ENCODE data around the gene STXBP5. TPM values are rescaled to one million over a fixed set of nuclear protein-coding genes. Genes with fewer than 3 reads are reported as not detected.

STXBP5 gene
- total RNA-seq, 1 donor from 2014 or later, result 26.9 TPM

DNA sequence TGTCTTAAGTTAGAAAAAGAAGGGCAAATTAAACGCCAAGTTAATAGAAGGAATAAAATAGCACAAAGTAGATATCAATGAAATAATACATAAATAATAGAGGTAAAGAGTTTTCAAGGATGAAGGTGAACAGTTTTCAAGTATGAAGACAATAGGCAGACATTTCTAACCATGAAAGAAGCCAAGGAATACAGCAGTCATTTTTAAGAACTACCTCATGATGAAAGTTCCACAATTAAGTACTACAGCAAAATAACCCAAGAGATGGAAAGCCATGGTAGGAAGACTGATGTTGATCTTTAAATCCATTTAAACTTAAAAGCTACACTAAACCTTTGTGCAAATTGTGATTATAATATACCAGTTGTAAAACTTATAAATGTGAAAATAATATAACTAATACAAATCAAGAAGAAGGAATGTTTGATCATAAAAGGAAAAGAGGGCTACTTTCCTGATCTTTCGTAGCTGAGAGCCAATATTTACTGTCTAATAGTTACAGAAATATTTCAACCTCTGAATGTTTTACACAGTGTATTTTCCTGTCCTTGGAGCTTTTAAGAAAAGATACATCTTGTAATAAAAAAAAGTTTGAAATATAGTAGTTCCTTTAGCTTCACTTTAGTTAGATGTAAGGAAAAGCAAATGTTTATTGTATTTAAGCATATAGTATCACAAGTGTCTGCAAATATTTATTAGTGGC lies 143.1 kb downstream of the STXBP5 start:
- Mint-ChIP-seq H3K27ac (ENCODE audit: unreplicated experiment) (no peak overlapping the region), H3K27me3 (ENCODE audit: unreplicated experiment) (no peaks in the 10 kb centered on the region), H3K4me1 (ENCODE audit: unreplicated experiment) (no peaks in the 10 kb centered on the region), H3K36me3 (ENCODE audit: low read depth, unreplicated experiment) (peaks cover 9% of the 10 kb centered on the region), H3K4me3 (ENCODE audit: unreplicated experiment) (no peak overlapping the region), H3K9me3 (ENCODE audit: unreplicated experiment) (no peaks in the 10 kb centered on the region)
- no peak for DNase-seq (ENCODE audit: low spot score)
- TF ChIP-seq, protein P1, sequence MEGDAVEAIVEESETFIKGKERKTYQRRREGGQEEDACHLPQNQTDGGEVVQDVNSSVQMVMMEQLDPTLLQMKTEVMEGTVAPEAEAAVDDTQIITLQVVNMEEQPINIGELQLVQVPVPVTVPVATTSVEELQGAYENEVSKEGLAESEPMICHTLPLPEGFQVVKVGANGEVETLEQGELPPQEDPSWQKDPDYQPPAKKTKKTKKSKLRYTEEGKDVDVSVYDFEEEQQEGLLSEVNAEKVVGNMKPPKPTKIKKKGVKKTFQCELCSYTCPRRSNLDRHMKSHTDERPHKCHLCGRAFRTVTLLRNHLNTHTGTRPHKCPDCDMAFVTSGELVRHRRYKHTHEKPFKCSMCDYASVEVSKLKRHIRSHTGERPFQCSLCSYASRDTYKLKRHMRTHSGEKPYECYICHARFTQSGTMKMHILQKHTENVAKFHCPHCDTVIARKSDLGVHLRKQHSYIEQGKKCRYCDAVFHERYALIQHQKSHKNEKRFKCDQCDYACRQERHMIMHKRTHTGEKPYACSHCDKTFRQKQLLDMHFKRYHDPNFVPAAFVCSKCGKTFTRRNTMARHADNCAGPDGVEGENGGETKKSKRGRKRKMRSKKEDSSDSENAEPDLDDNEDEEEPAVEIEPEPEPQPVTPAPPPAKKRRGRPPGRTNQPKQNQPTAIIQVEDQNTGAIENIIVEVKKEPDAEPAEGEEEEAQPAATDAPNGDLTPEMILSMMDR (IDR thresholded peaks at IDR 0.05; ENCODE audit: unreplicated experiment), result no peak

DNA sequence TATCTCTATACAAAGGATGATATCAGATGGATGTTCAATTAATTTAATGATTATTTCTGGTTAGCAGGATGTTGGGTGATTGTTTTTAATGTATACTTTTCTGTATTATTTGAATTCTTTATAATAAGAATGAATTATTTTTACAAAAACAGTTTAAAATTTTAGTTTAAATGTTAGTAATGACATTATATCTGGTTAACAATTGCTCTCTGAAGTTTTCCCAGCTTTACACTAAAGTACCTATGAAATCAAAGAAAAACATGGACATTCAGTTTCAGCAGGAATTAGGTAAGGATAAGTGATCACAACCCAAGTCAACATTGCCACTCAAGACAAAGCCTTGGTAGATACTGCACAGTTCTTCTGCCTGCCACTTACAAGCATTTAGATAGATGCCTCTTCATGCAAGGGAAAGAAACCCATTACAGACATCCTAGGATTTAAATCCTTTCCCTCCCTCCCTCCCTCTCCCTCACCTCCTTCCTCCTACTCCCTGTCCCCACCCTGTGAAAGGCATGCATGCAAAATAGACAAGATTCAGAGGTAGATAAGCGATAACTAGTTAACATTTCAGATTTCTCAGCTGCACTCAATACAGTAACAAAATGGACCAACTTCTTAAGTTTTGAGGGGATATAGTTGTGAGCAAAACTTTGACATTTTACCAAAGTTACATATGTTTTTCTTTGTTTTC lies 143.8 kb downstream of the STXBP5 start:
- H3K4me3 Mint-ChIP-seq (ENCODE audit: unreplicated experiment), result no peak overlapping the region
- no peaks in the 10 kb centered on the region for H3K9me3 Mint-ChIP-seq (ENCODE audit: unreplicated experiment)
- peaks cover 9% of the 10 kb centered on the region for H3K36me3 Mint-ChIP-seq (ENCODE audit: low read depth, unreplicated experiment)
- H3K27ac Mint-ChIP-seq (ENCODE audit: unreplicated experiment), result no peak overlapping the region
- TF ChIP-seq, protein P1 (IDR thresholded peaks at IDR 0.05; ENCODE audit: unreplicated experiment), result no peak
- DNase-seq (ENCODE audit: low spot score), result no peak
- H3K4me1 Mint-ChIP-seq (ENCODE audit: unreplicated experiment), result no peaks in the 10 kb centered on the region
- H3K27me3 Mint-ChIP-seq (ENCODE audit: unreplicated experiment), result no peaks in the 10 kb centered on the region

DNA sequence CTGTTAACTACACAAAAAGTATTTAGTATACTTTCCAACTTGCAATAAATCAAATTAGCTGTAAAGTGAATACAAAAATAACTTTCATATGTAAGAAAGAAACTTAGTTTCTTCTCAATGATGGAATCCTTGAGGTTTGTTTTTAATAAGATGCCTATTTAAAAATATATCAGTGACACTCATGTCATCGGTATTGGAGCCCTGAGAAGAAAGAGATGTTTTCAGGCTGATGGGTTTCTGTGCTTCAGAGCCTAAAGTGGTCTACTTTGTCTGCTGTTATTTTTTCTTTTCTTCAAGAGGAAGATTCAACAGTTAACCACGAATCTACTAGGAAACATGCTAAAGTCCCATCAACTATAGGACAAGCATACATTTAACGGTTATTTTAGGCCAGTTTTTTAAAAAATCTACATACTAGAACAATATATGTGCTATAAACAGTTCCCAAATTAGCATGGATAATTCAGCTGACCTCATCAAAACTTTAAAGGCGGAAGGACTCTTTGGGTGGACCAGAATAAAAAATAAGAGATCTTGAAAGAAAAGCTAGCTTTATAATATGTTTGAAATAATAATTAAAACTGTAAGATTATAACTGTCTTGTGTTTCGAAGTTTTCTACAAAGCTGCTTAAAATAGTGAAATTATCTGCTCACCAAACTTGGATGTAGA lies 157.2 kb downstream of the STXBP5 start:
- no peaks in the 10 kb centered on the region for H3K27me3 Mint-ChIP-seq (ENCODE audit: unreplicated experiment)
- H3K27ac Mint-ChIP-seq (ENCODE audit: unreplicated experiment), result no peak overlapping the region
- H3K4me1 Mint-ChIP-seq (ENCODE audit: unreplicated experiment), result no peaks in the 10 kb centered on the region
- TF ChIP-seq, protein P1 (IDR thresholded peaks at IDR 0.05; ENCODE audit: unreplicated experiment), result no peak
- DNase-seq (ENCODE audit: low spot score), result no peak
- no peak overlapping the region for H3K4me3 Mint-ChIP-seq (ENCODE audit: unreplicated experiment)
- H3K9me3 Mint-ChIP-seq (ENCODE audit: unreplicated experiment), result no peaks in the 10 kb centered on the region
- peaks cover 13% of the 10 kb centered on the region for H3K36me3 Mint-ChIP-seq (ENCODE audit: low read depth, unreplicated experiment)

DNA sequence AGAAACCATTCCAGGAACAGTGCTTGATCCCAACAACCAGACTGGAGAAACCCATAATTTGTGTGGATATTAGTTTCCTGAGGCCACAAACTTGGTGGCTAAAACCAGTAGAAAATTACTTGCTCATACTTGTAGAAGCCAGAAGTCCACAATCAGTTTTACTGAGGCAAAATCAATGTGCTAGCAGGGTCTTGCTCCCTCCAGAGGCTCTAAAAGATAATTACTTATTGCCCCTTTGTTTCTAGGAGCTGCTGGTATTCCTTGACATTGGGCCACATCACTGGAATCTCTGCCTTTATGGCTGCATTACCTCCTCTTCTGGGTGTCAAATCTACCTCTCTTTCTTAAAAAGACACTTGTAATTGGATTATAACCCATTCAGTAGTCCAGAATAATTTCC lies 162.1 kb downstream of the STXBP5 start:
- Mint-ChIP-seq H3K27me3 (ENCODE audit: unreplicated experiment) (no peaks in the 10 kb centered on the region), H3K4me1 (ENCODE audit: unreplicated experiment) (no peaks in the 10 kb centered on the region), H3K36me3 (ENCODE audit: low read depth, unreplicated experiment) (peaks cover 12% of the 10 kb centered on the region), H3K9me3 (ENCODE audit: unreplicated experiment) (no peaks in the 10 kb centered on the region), H3K4me3 (ENCODE audit: unreplicated experiment) (no peak overlapping the region), H3K27ac (ENCODE audit: unreplicated experiment) (no peak overlapping the region)
- no peak for DNase-seq (ENCODE audit: low spot score)
- TF ChIP-seq, protein P1 (IDR thresholded peaks at IDR 0.05; ENCODE audit: unreplicated experiment), result no peak

DNA sequence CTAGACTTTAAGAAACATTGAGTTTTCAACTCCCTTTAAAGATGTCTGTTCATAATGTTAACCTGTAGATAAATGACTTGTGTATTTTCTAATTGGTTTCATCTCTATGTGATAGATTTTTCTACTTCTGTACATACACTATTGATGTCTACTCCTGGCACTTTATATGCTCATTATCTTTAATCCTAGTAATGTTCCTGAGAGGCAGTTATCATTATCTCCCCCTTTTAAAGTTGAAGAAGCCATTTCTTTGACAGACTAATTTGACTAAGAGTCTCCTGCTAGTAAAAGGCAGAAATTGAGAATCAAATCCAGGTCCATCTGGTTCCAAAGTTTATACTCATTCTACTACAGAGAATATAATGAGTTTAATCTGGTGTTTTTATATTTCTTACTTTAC lies 167.1 kb downstream of the STXBP5 start:
- TF ChIP-seq, protein P1 (IDR thresholded peaks at IDR 0.05; ENCODE audit: unreplicated experiment), result no peak
- H3K4me3 Mint-ChIP-seq (ENCODE audit: unreplicated experiment), result no peak overlapping the region
- DNase-seq (ENCODE audit: low spot score), result no peak
- H3K4me1 Mint-ChIP-seq (ENCODE audit: unreplicated experiment), result no peaks in the 10 kb centered on the region
- H3K27me3 Mint-ChIP-seq (ENCODE audit: unreplicated experiment), result no peaks in the 10 kb centered on the region
- no peak overlapping the region for H3K27ac Mint-ChIP-seq (ENCODE audit: unreplicated experiment)
- peaks cover 8% of the 10 kb centered on the region for H3K36me3 Mint-ChIP-seq (ENCODE audit: low read depth, unreplicated experiment)
- no peaks in the 10 kb centered on the region for H3K9me3 Mint-ChIP-seq (ENCODE audit: unreplicated experiment)
